ENCODE measurements around the gene SMIM3. TPM values are rescaled to one million over a fixed set of nuclear protein-coding genes. Genes with fewer than 3 reads are reported as not detected.

The SMIM3 gene
- total and polyA plus RNA-seq, 10 of the 15 experiments (the other 5 are each of a cell fraction or from before 2014, with no cell fraction given) = 1.0 to 14.3 (median 7.7) TPM

DNA sequence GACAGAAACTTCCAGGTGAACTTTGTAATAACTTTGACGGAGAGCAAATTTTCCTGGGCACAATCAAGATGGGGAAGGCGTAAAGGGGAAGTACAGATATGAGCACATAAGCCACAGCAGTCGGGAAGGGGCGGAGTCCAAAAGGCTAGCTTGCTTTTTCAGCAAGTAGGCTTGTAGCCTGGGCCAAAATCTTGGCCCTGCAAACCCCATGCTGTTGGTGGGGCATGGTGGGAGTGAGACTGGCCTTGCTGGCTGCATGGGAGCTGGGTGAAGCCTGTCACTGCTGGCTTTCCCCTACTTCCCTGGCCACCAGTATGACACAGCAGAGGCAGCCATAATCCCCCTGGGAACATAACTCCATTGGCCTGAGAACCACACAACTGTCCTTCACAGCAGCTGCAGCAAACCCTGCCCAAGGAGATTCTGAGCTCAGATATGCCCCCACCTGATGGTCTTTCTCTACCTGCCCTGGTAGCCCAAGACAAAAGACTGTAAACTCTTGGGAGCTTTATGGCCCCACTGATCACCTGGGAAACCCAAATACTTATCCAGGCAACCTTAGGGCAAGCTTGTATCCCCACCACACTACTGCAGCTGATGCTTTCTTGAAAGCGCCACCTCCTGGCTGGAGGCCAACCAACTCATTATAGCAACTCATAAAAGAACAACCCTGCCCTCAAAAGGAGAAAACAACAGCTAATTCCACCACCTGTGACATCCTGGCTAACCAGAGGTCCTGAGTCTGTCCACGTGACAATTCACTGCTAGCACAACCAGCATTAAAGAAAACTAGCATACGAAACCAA lies 43.8 kb upstream of the SMIM3 start (continued):
- TF ChIP-seq, protein P1, sequence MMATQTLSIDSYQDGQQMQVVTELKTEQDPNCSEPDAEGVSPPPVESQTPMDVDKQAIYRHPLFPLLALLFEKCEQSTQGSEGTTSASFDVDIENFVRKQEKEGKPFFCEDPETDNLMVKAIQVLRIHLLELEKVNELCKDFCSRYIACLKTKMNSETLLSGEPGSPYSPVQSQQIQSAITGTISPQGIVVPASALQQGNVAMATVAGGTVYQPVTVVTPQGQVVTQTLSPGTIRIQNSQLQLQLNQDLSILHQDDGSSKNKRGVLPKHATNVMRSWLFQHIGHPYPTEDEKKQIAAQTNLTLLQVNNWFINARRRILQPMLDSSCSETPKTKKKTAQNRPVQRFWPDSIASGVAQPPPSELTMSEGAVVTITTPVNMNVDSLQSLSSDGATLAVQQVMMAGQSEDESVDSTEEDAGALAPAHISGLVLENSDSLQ (IDR thresholded peaks at IDR 0.05) = peak; percentile 37; the same call in 1 of the 2 replicates
- TF ChIP-seq ZNF622 (IDR thresholded peaks at IDR 0.05) (no peak), TCF3 (IDR thresholded peaks at IDR 0.05; ENCODE audit: borderline replicate concordance, insufficient read depth, low read depth, low read length) (no peak), CREM (IDR thresholded peaks at IDR 0.05; ENCODE audit: low read depth) (no peak), SUZ12 (IDR thresholded peaks at IDR 0.05; ENCODE audit: unreplicated experiment) (no peak), RAD51 (IDR thresholded peaks at IDR 0.05) (peak; percentile 73; the same call in 1 of the 2 replicates), NR2C1 (IDR thresholded peaks at IDR 0.05) (no peak), GATAD2B (conservative IDR thresholded peaks at IDR 0.05; ENCODE audit: low read depth) (peak; percentile 45; the same call in 1 of the 2 replicates), SPI1 (IDR thresholded peaks at IDR 0.05; ENCODE audit: borderline replicate concordance, insufficient read depth, low read depth, low read length) (peak; percentile 55; the same call in 1 of the 2 replicates), EP300 (IDR thresholded peaks at IDR 0.05; ENCODE audit: borderline replicate concordance in 1 of 2, control insufficient read depth in 1 of 2, low read depth in 2 of 2, low read length in 2 of 2) (no peak), RB1 (IDR thresholded peaks at IDR 0.05; ENCODE audit: borderline replicate concordance) (no peak), CBX3 (IDR thresholded peaks at IDR 0.05; ENCODE audit: borderline replicate concordance, low read depth) (no peak), PAX5 (IDR thresholded peaks at IDR 0.05; ENCODE audit: borderline replicate concordance, low read depth, low read length) (peak; percentile 29; the same call in 1 of the 2 replicates), IRF4 (IDR thresholded peaks at IDR 0.05; ENCODE audit: low read depth, low read length) (no peak), RUNX3 (IDR thresholded peaks at IDR 0.05; ENCODE audit: low read length) (peak; percentile 20), IKZF1 (conservative IDR thresholded peaks at IDR 0.05) (peak; percentile 62)
- TF ChIP-seq, protein P2, sequence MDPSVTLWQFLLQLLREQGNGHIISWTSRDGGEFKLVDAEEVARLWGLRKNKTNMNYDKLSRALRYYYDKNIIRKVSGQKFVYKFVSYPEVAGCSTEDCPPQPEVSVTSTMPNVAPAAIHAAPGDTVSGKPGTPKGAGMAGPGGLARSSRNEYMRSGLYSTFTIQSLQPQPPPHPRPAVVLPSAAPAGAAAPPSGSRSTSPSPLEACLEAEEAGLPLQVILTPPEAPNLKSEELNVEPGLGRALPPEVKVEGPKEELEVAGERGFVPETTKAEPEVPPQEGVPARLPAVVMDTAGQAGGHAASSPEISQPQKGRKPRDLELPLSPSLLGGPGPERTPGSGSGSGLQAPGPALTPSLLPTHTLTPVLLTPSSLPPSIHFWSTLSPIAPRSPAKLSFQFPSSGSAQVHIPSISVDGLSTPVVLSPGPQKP (IDR thresholded peaks at IDR 0.05; ENCODE audit: low read depth, low read length) = no peak
- TF ChIP-seq, protein P3, sequence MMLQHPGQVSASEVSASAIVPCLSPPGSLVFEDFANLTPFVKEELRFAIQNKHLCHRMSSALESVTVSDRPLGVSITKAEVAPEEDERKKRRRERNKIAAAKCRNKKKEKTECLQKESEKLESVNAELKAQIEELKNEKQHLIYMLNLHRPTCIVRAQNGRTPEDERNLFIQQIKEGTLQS (IDR thresholded peaks at IDR 0.05; ENCODE audit: borderline replicate concordance, extremely low read depth, low read depth, low read length) = no peak
- TF ChIP-seq, protein P4, sequence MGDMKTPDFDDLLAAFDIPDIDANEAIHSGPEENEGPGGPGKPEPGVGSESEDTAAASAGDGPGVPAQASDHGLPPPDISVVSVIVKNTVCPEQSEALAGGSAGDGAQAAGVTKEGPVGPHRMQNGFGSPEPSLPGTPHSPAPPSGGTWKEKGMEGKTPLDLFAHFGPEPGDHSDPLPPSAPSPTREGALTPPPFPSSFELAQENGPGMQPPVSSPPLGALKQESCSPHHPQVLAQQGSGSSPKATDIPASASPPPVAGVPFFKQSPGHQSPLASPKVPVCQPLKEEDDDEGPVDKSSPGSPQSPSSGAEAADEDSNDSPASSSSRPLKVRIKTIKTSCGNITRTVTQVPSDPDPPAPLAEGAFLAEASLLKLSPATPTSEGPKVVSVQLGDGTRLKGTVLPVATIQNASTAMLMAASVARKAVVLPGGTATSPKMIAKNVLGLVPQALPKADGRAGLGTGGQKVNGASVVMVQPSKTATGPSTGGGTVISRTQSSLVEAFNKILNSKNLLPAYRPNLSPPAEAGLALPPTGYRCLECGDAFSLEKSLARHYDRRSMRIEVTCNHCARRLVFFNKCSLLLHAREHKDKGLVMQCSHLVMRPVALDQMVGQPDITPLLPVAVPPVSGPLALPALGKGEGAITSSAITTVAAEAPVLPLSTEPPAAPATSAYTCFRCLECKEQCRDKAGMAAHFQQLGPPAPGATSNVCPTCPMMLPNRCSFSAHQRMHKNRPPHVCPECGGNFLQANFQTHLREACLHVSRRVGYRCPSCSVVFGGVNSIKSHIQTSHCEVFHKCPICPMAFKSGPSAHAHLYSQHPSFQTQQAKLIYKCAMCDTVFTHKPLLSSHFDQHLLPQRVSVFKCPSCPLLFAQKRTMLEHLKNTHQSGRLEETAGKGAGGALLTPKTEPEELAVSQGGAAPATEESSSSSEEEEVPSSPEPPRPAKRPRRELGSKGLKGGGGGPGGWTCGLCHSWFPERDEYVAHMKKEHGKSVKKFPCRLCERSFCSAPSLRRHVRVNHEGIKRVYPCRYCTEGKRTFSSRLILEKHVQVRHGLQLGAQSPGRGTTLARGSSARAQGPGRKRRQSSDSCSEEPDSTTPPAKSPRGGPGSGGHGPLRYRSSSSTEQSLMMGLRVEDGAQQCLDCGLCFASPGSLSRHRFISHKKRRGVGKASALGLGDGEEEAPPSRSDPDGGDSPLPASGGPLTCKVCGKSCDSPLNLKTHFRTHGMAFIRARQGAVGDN (IDR thresholded peaks at IDR 0.05) = no peak

Measured in GM12878 (cell line).